ENCODE results near the gene NUP62. TPM values are rescaled to one million over a fixed set of nuclear protein-coding genes. Genes with fewer than 3 reads are reported as not detected.

NUP62 gene
- total RNA-seq, 1 donor from 2014 or later, result 16.2 TPM

DNA sequence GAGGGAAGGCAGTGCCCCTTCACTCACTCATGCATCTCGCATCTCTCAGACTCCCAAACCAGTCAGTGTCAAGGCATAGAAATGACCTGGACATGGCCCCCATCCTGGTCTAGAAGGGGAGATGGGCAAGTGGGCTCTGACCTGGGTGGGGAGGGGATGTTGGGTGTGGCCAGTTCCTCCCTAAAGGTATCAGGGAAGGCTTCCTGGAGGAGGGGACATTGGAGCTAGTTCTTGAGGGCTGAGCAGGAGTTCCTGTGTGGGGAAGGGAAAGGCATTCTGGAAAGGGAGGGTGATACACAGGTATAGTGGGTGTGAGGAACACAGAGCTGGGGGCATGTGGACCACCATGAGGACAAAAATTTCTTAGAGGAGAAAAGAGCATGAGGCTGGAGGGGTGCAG is 36.6 kb downstream of the NUP62 start:
- Histone ChIP-seq H3K27ac (ENCODE audit: low read depth, low read length) (no peak overlapping the region), H3K9me3 (ENCODE audit: control insufficient read depth in 3 of 3, low read length in 3 of 3) (no peaks in the 10 kb centered on the region), H3K36me3 (ENCODE audit: control insufficient read depth in 3 of 3, insufficient read depth in 3 of 3, low read length in 3 of 3) (peaks cover 4 to 7% (median 5%) of the 10 kb centered on the region in 3 donors), H3K4me3 (ENCODE audit: low read length in 3 of 3) (no peak overlapping the region), H3K4me1 (ENCODE audit: control insufficient read depth in 3 of 3, insufficient read depth in 3 of 3, low read length in 3 of 3) (peaks cover 12 to 18% (median 13%) of the 10 kb centered on the region in 3 donors), H3K9ac (ENCODE audit: low read depth in 1 of 3, low read length in 3 of 3) (no peak overlapping the region), H3K27me3 (ENCODE audit: control insufficient read depth in 3 of 3, insufficient read depth in 3 of 3, low read length in 3 of 3) (peaks cover 0 to 13% (median 7%) of the 10 kb centered on the region in 3 donors)

DNA sequence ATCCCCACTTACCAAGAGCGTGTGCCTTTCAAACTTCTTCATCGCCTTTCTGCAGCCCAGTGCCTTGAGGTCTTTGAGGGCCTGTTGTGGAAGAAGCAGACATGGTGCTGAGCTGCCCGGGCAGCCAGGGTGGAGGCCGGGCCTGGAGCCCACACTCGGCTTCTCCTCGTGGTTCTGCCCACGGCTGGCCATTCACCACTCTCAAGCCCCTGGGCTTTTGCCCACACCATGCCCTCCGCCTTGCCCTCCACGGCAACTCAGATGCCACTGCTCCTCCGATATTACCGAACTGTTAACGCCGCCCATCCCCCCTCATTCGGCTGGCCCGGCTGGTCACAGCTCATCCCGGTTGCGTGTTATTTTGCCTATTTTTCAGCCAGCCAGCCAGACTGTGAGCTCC is 37.9 kb downstream of the NUP62 start:
- peaks cover 0 to 9% (median 7%) of the 10 kb centered on the region in 3 donors for H3K27me3 ChIP-seq (ENCODE audit: control insufficient read depth in 3 of 3, insufficient read depth in 3 of 3, low read length in 3 of 3)

DNA sequence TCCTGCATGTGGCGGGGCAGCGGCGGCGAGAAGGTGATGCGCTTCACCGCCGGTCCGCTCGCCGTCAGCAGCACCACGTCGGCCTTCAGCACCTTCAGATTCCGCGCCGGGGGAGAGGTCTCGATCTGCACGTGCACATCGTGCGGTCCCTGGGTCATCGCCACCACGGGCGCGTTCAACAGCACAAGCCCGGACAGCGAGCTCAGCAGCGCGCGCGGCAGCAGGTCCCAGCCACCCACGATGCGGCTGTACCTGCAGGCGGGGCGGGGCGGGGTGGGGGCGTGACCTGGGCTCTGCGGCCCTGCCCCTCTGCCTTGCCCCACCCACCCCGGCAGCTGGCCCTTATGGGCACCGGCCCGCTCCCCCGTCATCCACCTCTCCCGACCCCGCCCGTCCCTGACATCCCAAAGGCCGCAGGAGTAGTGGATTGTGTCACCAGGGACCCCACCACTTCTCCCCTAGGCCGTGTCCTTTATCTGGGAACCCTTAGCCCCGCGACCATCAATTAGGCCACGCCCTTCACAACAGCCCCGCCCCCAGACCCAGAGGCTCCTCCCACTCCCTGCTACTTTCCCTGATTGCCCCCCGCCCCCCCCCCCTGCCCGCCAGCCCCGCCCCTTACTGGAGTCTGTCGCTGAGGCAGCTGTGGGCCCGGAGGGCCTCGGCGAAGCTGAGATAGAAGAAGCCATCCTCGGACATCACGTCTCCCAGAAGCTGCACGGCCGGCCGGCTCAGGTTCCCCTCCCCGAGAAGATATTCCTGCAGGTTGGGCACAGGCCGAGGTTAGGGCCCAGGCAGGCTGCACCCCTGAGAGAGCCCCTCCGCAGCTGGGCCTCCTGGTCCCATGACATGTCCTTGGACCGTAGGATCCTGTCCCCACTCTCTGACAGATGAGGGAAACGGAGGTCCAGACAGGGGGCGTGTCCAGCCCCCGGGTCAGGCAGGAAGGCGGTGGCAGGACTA is 38.7 kb downstream of the NUP62 start:
- peaks cover 4 to 23% (median 15%) of the 10 kb centered on the region in 3 donors for H3K36me3 ChIP-seq (ENCODE audit: control insufficient read depth in 3 of 3, insufficient read depth in 3 of 3, low read length in 3 of 3)
- H3K9ac ChIP-seq (ENCODE audit: low read depth in 1 of 3, low read length in 3 of 3), result peak overlapping the region in 1 of 3 donors; percentile 33
- peak overlapping the region; percentile 43 to 65 (median 57) for H3K4me3 ChIP-seq (ENCODE audit: low read length in 3 of 3)
- no peaks in the 10 kb centered on the region for H3K9me3 ChIP-seq (ENCODE audit: control insufficient read depth in 3 of 3, low read length in 3 of 3)
- peaks cover 0 to 9% (median 7%) of the 10 kb centered on the region in 3 donors for H3K27me3 ChIP-seq (ENCODE audit: control insufficient read depth in 3 of 3, insufficient read depth in 3 of 3, low read length in 3 of 3)
- H3K4me1 ChIP-seq (ENCODE audit: control insufficient read depth in 3 of 3, insufficient read depth in 3 of 3, low read length in 3 of 3), result peaks cover 6 to 11% (median 10%) of the 10 kb centered on the region in 3 donors
- no peak overlapping the region for H3K27ac ChIP-seq (ENCODE audit: low read depth, low read length)

More for the DNA sequence above, 37.9 kb downstream of the NUP62 start:
- peaks cover 4 to 19% (median 10%) of the 10 kb centered on the region in 3 donors for H3K36me3 ChIP-seq (ENCODE audit: control insufficient read depth in 3 of 3, insufficient read depth in 3 of 3, low read length in 3 of 3)
- no peak overlapping the region for H3K27ac ChIP-seq (ENCODE audit: low read depth, low read length)
- H3K9me3 ChIP-seq (ENCODE audit: control insufficient read depth in 3 of 3, low read length in 3 of 3), result no peaks in the 10 kb centered on the region
- H3K4me3 ChIP-seq (ENCODE audit: low read length in 3 of 3), result no peak overlapping the region
- peaks cover 6 to 11% (median 10%) of the 10 kb centered on the region in 3 donors for H3K4me1 ChIP-seq (ENCODE audit: control insufficient read depth in 3 of 3, insufficient read depth in 3 of 3, low read length in 3 of 3)
- H3K9ac ChIP-seq (ENCODE audit: low read depth in 1 of 3, low read length in 3 of 3), result no peak overlapping the region

DNA sequence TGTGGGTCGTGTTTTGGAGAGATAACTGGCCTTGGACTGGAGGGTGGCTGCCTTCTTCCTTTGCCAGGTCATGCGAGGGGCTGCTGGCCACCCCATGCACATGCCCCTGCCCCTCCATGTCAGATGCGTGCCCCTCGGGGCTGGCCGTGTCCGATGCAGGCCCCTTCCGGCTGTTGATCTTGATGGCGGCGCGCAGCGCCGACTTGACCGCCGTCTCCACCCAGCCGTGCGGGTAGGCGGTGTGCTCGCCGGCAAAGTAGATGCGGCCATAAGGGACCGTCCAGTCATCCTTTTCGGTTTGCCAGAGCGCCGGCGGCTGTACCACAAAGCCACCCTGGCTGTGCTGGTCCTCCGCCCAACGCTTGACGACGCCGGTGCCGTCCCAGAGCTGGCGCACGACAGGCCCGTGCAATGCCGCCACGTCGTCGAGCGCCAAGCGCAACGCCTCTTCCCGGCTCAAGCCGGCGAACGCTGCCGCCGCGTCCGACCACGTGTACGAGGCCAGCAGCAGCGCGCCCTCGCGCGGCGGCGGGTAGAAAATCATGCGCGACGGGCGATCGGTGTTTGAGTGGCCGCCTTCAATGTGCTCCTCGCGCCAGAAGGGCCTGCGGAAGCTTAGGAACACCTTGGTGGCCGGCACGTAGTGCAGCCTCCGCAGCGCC is 39.5 kb downstream of the NUP62 start:
- Histone ChIP-seq H3K9ac (ENCODE audit: low read depth in 1 of 3, low read length in 3 of 3) (peak overlapping the region in 1 of 3 donors; percentile 45), H3K27me3 (ENCODE audit: control insufficient read depth in 3 of 3, insufficient read depth in 3 of 3, low read length in 3 of 3) (peaks cover 0 to 9% (median 7%) of the 10 kb centered on the region in 3 donors), H3K27ac (ENCODE audit: low read depth, low read length) (no peak overlapping the region), H3K36me3 (ENCODE audit: control insufficient read depth in 3 of 3, insufficient read depth in 3 of 3, low read length in 3 of 3) (peaks cover 9 to 30% (median 17%) of the 10 kb centered on the region in 3 donors), H3K4me3 (ENCODE audit: low read length in 3 of 3) (peak overlapping the region; percentile 43 to 65 (median 57)), H3K9me3 (ENCODE audit: control insufficient read depth in 3 of 3, low read length in 3 of 3) (no peaks in the 10 kb centered on the region), H3K4me1 (ENCODE audit: control insufficient read depth in 3 of 3, insufficient read depth in 3 of 3, low read length in 3 of 3) (peaks cover 6 to 11% (median 10%) of the 10 kb centered on the region in 3 donors)

DNA sequence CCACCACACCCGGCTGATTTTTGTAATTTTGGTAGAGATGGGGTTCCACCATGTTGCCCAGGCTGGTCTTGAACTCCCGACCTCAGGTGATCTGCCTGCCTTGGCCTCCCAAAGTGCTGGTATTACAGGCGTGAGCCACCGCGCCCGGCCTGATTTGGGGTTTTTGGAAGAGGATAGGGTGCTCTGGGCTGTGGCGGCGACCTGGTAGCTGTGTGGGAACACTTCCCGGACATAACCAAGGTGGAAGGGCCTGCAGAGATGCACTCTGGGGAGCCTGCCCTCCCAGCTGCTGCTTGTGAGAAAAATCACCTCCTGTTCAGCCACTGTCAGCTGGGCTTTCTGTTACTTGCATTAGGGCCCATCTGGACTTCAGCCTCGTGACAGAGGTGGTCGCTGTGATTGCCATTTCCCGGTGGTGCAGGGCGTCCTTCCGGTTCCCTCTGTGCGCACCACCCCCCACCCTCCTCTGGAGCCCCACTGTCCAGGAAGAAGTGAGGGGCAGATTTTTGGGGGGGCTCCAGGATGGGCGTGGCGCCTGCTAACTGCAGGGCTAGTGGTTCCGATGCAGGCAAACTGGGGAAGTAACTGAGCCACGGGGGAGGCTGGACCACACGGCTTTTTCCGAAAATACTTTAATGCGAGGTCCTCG is 40.1 kb downstream of the NUP62 start:
- no peak overlapping the region for H3K27ac ChIP-seq (ENCODE audit: low read depth, low read length)
- H3K36me3 ChIP-seq (ENCODE audit: control insufficient read depth in 3 of 3, insufficient read depth in 3 of 3, low read length in 3 of 3), result peaks cover 15 to 36% (median 23%) of the 10 kb centered on the region in 3 donors
- H3K9ac ChIP-seq (ENCODE audit: low read depth in 1 of 3, low read length in 3 of 3), result no peak overlapping the region
- H3K27me3 ChIP-seq (ENCODE audit: control insufficient read depth in 3 of 3, insufficient read depth in 3 of 3, low read length in 3 of 3), result peaks cover 0 to 9% (median 7%) of the 10 kb centered on the region in 3 donors
- H3K4me1 ChIP-seq (ENCODE audit: control insufficient read depth in 3 of 3, insufficient read depth in 3 of 3, low read length in 3 of 3), result peaks cover 6 to 11% (median 10%) of the 10 kb centered on the region in 3 donors
- H3K4me3 ChIP-seq (ENCODE audit: low read length in 3 of 3), result no peak overlapping the region
- no peaks in the 10 kb centered on the region for H3K9me3 ChIP-seq (ENCODE audit: control insufficient read depth in 3 of 3, low read length in 3 of 3)

DNA sequence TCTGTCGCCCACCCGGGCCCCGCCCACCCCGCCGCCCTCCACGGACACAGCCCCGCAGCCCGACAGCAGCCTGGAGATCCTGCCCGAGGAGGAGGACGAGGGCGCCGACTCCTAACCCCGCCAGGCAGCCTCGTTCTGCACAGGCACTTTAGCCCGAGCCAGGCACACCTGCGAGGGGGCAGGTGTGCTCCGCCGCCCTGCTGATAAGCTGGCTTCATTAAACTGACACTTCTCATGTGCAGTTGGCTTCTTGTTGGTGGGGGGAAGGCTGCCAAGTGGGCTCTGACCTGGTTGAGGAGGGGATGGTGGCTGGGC is 40.8 kb downstream of the NUP62 start:
- H3K36me3 ChIP-seq (ENCODE audit: control insufficient read depth in 3 of 3, insufficient read depth in 3 of 3, low read length in 3 of 3), result peaks cover 22 to 43% (median 30%) of the 10 kb centered on the region in 3 donors
- H3K9ac ChIP-seq (ENCODE audit: low read depth in 1 of 3, low read length in 3 of 3), result no peak overlapping the region
- no peak overlapping the region for H3K4me3 ChIP-seq (ENCODE audit: low read length in 3 of 3)
- peaks cover 0 to 9% (median 7%) of the 10 kb centered on the region in 3 donors for H3K27me3 ChIP-seq (ENCODE audit: control insufficient read depth in 3 of 3, insufficient read depth in 3 of 3, low read length in 3 of 3)
- H3K27ac ChIP-seq (ENCODE audit: low read depth, low read length), result no peak overlapping the region
- H3K4me1 ChIP-seq (ENCODE audit: control insufficient read depth in 3 of 3, insufficient read depth in 3 of 3, low read length in 3 of 3), result peaks cover 6 to 11% (median 10%) of the 10 kb centered on the region in 3 donors
- H3K9me3 ChIP-seq (ENCODE audit: control insufficient read depth in 3 of 3, low read length in 3 of 3), result no peaks in the 10 kb centered on the region

DNA sequence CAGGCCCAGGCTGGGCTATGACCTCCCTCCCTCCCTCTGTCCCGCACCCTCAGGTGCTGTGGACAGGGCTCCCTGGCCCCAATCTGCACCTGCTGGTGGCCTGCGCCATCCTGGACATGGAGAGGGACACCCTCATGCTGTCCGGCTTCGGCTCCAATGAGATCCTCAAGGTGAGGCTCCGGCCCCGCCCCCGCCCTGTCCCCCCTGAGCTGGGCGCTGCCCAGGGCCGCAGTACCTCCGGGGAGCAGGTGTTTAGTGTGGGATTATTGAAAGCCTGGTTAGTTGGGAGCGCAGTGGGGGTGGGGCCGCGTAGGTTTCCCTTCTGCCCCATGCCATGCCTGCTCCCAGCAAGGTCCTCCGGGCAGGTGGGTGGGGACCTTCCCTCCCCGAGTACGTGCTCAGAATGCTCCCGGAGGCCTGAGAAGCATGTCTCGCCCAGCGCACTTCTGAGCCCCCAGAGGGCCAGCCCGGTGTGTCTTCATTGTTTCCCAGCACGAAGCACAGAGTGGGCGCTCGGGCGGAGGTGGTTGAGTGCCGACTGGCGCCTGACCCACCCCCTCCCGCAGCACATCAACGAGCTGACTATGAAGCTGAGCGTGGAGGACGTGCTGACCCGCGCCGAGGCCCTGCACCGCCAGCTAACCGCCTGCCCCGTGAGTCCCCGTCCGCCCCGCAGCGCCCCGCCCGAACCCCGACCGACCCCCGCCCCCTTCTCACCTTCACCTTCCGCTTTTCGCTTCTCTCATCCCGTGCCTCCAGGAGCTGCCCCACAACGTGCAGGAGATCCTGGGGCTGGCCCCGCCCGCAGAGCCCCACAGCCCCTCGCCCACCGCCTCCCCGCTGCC is 41.4 kb downstream of the NUP62 start:
- Histone ChIP-seq H3K4me3 (ENCODE audit: low read length in 3 of 3) (no peak overlapping the region), H3K9ac (ENCODE audit: low read depth in 1 of 3, low read length in 3 of 3) (no peak overlapping the region), H3K36me3 (ENCODE audit: control insufficient read depth in 3 of 3, insufficient read depth in 3 of 3, low read length in 3 of 3) (peaks cover 28 to 49% (median 36%) of the 10 kb centered on the region in 3 donors), H3K27ac (ENCODE audit: low read depth, low read length) (no peak overlapping the region), H3K27me3 (ENCODE audit: control insufficient read depth in 3 of 3, insufficient read depth in 3 of 3, low read length in 3 of 3) (peaks cover 0 to 9% (median 7%) of the 10 kb centered on the region in 3 donors), H3K9me3 (ENCODE audit: control insufficient read depth in 3 of 3, low read length in 3 of 3) (peaks cover 0 to 3% (median 0%) of the 10 kb centered on the region in 3 donors), H3K4me1 (ENCODE audit: control insufficient read depth in 3 of 3, insufficient read depth in 3 of 3, low read length in 3 of 3) (peaks cover 6 to 11% (median 10%) of the 10 kb centered on the region in 3 donors)

DNA sequence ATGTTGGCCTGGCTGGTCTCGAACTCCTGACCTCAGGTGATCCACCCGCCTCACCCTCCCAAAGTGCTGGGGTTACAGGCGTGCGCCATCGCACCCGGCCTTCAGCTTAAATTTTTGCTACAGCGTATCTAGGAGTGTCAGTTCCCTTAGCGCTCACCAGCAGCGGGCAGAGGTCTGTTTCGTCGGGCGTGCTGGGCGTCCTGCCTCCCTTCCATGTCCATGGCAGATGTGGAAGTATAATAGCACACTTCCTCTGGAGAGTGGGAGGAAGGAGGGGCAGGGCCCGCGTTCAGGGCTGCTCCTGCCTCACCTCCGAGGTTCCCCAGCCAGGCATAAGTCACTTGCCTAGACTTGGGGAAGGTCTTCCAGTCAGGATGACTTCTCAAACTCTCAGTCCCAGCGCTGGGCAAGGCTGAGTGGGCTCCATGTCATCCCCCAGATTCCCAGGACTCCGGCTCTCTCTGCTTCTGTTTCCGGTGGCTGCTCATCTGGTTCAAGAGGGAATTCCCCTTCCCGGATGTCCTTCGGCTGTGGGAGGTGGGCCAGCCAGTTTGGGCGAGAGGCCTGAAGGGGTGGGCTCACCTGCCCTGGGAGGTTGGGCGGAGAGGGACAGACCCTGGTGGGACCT is 42.2 kb downstream of the NUP62 start:
- Histone ChIP-seq H3K27ac (ENCODE audit: low read depth, low read length) (no peak overlapping the region), H3K4me1 (ENCODE audit: control insufficient read depth in 3 of 3, insufficient read depth in 3 of 3, low read length in 3 of 3) (peaks cover 6 to 11% (median 10%) of the 10 kb centered on the region in 3 donors), H3K9me3 (ENCODE audit: control insufficient read depth in 3 of 3, low read length in 3 of 3) (peaks cover 0 to 5% (median 0%) of the 10 kb centered on the region in 3 donors), H3K36me3 (ENCODE audit: control insufficient read depth in 3 of 3, insufficient read depth in 3 of 3, low read length in 3 of 3) (peaks cover 35 to 57% (median 43%) of the 10 kb centered on the region in 3 donors), H3K4me3 (ENCODE audit: low read length in 3 of 3) (no peak overlapping the region), H3K9ac (ENCODE audit: low read depth in 1 of 3, low read length in 3 of 3) (no peak overlapping the region), H3K27me3 (ENCODE audit: control insufficient read depth in 3 of 3, insufficient read depth in 3 of 3, low read length in 3 of 3) (peaks cover 0 to 9% (median 7%) of the 10 kb centered on the region in 3 donors)

Measured in skeletal muscle tissue (tissue), 4 donors.